Fibroblast of skin of left biceps (primary cell): ENCODE results near the gene SAMD13.

ENCODE experiments used
- DNase-seq, 2 experiments: peaks; one replicate each; pipeline ENCODE4 v3.0.0-alpha.2; 2013; ENCODE audit warnings: low read depth in 2 of 2

Gene SAMD13

DNA sequence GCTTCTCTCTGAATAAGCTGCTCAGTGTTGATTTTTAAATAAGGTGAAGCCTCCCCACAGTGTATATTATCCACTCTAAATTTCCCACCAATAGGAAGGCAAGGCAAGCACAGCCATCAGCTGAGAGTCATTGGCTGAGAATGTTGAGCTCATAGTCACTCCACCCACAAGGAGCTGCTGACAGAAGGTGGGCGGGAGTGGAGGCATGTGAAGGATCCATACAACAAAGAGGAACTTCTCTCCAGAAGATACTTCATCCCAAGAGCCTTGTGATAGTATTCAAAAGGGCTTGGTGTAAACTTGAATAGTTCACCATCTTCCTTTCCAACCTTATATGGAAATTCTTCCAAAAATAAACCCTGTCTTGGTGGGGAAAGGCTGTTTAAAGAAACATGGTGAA is 42.8 kb downstream of the SAMD13 start:
- no peak for DNase-seq

DNA sequence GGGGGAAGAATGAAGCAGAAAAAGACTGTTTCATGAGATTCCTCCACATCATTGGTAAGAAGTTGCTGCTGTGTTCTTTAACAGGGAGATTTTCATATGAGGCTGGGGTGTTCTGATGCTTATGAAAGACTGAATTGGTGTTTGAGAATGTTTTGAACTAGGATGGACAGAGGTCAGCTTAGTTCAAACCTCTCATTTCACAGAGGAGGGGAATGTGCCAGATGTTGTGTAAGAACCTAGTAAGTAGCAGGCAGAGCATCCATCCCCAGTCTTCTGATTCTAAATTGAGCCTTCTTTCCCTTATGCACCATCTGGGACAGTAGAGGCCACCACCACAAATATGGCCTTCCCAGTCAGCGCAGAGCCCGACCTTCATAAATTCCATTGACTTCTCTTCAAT is 43.7 kb downstream of the SAMD13 start:
- no peak for DNase-seq

DNA sequence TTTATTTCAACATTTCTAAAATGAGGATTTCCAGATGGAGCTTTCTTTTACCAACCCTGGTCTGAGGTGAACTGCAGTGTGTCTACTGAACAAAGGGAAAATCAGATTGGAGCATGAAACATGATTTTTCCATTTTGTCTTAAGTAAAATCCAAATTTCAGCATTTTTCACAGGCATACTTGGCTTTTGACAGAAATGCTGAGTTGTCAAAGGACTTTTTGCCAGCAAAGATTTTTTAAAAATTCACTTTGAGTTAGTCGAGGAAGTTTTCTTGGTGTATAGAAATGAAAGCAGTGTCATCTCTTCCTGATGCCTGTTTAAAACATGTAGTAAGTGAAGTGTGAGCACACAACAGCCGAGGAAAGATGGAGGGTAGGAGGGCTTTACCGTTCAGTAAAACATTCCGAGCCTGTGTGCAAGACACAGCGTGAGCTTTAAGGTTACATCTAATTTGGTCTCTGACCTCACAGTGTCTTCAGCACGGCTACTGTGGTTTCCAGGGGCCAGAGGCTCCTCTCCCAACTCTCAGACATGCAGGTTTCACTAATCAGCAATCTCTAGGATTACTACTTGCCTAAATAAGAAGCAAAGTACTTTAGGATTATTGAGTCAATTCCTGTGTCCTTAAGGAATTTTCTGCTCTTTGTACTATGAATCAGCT is 45.9 kb downstream of the SAMD13 start:
- no peak for DNase-seq

DNA sequence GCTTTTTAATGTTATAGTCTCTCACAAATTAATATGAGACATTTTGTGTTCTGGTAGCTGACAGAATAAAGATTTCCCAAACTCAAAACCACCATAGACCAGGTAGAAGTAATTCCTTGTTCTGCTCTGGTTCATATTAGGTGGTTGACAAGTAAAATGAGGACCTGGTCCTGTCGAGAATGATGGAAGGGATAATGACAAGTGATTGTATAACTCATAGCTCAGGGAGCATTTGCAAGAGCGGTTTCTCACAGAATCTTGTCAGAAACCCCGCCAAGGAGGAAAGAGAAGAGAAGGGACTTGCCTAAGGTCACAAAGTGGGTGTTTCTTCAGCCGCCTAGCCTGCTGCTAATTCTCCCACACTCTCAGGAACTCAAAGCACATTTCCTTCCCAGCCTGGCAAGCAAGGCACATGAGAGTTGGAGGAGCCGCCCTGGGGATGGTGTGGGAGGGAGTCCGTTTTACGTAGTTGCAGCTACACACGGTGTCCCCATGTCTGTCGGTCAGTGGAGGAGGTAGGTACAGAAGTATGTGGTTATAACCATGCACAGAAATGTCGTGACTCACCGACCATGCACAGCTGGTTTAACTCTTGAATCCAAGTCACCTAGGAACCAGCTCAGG is 46.5 kb downstream of the SAMD13 start:
- no peak for DNase-seq

DNA sequence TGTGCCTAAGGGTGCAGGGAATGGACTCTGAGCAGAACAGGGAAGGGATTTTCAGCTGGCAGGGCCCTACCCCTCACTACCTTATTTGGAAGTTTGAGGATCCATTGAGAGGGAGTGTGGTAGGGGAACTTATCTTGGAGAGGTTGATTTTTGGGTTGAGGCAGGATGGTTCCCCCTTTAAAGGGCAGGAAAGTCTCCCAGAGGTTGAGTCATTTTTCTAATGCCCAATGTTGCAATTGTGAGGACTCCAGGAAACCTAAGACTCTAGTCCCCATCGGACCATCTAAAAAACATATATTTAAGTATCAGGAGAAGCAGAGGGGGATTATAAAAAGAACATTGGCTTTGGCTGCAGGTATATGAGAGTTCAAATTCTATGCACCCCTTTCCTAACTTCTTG is 47.3 kb downstream of the SAMD13 start:
- no peak for DNase-seq

DNA sequence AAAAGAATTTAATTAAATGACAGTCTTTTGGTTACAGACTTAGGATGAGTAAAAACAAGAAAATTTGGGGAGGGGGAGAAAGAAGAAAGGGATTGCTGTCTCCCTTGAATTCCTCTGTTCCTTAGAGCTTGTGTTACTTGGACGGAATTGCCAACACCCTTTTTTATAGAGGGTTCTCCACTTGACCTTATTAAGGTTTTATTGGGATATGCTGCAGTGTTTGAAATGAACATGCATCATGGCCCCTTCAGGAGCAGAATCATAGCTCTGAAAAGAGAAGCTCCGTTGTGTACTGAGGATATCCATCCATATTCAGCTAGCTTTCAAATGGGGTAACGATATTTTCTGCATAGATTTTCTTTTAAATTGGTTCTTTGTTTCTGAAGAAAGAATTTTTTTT is 48.6 kb downstream of the SAMD13 start:
- DNase-seq, result no peak

DNA sequence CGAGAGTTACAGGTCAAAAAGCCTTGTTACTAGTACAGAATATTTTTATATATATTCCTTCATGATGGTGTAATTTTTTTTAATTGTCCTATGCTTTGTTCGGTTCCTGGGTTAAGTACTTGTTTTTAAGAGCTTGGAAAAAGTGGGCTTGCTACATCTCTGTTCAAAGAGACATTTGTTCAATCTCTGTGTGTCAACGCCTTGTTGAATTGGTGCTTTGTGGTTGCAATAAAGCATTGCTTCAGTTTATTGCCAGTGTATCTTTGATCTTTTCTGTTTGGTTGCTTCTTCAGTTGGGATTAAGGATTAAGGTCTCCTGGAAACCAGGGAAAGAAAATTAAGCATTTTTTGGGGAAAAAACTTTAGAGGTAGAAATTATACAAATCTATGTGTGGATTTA is 49.0 kb downstream of the SAMD13 start:
- DNase-seq, result no peak

DNA sequence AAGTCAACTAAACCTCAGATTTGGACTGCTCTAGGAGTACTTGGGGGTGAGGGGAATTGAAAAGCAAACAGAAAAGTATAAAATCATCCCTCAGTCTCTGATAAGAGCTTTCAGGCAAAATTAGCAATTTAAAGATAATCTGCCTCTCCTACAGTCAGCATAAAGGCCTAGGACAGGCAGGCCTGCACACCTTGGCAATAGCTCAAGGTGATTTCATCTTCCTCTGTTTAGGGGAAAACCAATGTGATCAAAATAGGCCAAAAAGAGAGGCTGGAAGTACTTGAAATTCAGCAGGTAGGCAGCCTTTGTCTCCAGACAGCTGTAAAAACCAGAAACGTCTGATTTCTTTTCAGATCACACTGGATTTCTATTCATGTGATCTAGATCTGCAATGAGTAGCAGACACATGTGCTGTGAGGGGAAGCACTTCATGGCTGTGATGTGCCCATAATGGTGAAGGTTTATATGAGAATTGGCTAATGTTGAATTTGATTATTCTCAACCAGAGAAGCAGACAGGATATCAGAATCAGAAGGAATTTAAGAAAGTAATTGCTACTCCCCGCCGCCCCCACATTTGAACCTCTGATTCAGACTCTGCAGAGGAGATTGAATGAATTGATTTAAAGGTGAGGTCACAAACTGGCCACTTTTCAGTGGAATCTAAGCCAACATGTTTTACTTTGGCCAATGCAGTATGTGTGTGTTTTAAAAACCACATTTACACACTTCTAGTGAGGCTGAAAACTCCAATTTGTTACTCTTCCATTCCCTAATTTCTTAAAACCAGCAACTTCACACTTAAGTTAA is 51.0 kb downstream of the SAMD13 start:
- no peak for DNase-seq

DNA sequence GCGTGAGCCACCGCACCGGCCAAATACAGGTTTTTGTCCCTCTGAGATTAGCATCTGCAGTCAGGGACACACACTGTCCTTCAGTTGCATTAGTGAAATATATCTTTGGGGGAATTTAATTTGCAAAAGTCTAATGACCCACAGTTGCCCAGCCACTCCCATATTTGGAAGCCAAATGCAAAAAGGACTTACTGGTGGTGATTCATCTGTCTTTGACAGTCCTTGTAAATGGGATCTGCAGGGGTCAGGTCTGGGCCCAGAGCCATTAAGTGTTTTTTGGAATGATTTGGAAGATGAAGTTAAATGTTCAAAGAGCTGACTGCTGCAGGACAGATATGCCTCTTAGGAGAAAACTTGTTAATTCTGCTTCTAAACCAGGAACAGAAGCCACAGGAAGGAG is 52.2 kb downstream of the SAMD13 start:
- DNase-seq, result no peak

DNA sequence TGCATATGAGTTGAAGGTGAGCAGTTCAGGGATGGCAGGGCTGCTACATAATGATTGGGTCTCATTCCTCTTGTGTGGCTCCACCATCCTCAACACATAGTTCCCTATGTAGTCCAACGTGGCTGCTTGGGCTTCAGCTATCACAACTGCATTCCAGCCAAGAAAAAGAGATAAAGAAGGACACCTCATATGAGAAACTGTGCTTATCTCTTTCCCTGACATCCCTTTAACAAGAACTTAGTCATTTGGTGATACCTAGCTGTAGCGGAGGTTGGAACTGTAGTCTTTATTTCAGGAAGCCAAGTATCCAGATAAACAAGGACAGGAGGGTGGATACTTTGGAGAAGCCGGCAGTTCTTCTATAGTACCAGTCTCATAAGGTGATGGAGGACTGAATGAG is 54.0 kb downstream of the SAMD13 start:
- no peak for DNase-seq

DNA sequence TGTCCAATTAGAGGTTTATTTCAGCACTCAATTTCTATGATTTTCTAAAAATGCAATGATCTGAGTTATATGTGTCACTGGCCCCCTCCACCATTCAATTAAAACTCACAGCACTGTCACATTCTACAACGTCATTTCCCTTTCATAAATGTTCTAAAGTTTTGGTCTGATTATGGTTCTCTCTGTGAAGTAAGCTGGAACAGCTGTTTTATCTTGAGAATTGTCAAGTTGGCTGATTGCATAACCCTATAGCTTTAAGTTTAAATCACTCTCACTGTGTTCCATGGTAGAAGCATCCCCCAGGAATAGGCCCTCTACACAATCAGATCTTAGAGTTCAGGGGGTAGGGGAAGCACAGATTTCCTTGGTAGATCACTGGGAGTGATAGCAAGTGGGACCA is 55.4 kb downstream of the SAMD13 start:
- no peak for DNase-seq

DNA sequence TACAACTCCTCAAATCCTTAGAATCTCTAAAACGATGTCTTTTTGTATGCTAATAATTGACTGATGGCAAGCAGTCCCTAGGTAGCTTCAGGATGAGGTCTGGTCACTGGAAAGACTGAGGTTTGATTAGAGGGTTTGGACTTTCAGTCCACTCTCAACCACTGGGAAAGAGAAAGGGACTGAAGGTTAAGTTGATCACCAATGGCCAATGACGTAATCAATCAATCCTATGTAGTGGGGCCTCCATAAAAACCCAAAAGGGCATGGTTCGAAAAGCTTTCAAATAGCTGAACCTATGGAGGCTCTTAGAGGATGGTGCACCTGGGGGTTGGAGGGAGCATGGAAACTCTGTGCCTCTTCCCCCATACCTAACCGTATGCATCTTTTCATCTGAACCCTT is 57.2 kb downstream of the SAMD13 start:
- no peak for DNase-seq

DNA sequence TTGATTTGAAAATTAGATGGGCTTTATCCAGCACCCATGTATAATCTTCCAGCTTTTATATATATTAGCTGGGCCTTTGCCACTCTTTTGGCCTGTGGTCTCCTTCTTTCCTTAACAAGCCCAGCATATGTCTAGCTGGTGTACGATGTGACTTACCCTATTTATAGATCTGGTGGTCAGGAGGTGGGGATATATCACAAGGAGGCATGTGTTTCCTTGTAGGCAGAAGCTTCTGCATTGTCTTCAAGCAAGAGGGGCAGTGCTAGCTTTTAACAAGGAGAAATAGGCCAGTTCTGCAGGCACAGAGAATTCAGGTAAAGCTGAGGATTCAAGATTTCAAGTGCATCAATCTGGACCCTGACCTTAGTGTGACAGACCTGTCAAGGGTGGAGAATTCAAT is 58.8 kb downstream of the SAMD13 start:
- DNase-seq, result no peak

DNA sequence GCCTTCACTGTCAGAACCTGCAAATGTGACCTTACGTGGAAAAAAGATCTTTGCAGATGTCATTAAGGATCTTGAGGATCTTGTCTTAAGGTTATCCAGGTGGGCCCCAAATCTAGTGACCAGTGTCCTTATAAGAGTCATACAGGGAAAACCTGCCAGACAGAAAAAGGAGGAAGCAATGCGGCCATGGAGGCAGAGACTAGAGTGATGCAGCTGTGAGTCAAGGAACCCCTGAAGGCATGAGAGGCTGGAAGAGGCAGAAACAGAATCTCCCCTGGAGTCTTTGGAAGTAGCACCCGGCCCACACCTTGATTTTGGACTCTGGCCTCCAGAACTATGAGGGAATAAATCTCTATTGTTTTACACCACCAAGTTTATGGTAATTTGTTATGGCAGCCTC is 60.3 kb downstream of the SAMD13 start:
- DNase-seq, result no peak

DNA sequence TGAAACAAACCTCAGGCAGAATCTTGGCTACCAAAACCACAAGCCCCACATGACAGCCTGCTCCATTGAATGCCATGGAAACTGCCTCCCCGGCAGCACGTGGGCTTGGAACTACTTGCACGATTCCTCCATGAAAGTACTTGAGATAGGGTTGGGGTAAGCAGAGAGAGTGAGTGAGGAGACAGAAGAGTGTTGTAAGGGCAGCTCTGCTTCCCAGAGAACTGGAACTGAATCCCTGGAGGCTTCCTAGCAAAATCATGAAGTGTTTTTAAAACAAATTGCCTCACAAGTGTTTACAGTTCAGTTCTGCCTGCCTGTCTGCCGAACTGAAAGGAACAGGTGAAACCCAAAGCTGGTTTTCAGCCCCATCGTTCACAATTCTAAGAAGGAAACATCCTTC is 61.5 kb downstream of the SAMD13 start:
- DNase-seq, result no peak

DNA sequence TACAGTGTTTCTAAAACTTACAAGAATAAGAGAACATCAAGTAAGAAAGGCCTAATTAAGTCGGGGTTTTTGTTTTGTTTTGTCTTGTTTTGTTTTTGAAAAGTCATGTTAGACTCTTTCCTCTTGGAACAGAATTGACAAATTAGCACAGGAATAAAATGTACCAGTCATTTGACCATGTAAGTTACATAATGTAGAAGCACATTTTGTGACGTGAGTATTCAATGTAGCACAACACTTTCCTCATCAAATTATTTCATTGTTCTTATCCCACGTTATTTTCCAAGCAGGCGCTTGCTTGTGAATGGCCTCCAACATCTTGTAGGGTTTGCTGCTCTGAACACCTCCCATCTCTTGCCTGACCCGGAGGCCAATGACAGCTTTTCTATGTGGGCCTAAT is 62.1 kb downstream of the SAMD13 start:
- DNase-seq, result no peak

DNA sequence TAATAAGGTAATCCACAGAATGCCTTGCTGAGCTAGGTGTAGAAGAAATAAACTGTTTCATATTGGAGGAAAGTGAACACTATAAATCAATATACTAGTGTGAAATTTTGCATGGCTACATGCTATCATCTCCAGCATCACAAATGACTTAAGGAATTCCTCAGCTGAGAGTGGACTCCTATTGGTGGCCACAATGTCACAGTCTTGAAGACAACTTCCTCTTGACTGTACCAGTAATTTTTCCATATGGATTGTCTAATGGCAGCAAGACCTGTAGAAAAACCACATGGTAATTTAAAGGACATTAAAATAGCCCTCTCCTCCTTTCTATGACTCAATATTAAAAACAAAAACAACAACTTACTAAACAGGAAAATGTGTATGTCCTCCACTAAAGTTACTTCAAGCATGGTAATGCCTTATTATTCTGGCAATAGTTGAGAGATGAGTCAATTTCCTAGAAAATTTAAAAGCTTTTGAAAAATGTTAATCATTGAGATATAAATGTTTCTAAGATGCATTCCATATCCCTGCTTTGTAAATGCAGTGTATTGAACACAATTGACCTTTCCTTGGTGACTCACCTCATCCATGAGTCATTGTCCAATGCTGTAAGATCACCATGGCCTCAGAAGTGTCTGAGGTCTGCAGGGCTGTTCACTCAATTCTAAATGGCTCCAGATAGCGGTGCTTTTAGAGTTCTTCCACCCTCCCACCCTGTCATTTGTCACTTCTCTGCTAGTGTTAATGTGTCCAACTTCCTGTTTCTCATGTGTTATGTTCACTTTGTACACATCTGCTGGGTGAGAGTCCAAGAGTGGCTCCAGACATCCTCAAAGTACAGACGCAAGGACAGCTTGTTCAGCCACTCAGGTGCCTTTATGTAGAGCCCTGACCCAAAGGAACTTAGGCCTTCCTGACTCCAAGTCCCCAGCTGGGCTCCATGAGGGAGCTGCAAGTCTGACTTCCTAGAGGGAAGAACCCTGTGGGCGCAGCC is 64.0 kb downstream of the SAMD13 start:
- peak; percentile 89 to 90 for DNase-seq

DNA sequence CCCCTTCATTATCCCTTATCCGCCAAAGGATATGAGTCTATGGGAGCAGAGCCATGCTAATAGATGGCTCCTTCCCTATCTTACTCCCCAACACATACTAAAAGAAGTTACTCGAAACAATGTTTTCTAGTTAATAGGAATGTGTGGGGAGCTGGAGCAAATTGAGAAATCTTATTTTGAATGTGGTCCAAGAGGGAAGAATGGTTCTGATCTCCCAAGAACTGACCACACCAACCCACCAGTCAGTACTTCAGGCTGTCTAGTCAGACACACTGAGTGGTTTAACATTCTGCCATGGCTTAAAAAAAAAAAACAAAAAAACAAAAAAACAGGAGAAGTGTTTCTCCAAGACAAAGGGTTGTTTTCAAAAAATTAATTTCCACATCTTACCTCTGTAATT is 65.3 kb downstream of the SAMD13 start:
- peak in 1 of 2 experiments; percentile 56 for DNase-seq

DNA sequence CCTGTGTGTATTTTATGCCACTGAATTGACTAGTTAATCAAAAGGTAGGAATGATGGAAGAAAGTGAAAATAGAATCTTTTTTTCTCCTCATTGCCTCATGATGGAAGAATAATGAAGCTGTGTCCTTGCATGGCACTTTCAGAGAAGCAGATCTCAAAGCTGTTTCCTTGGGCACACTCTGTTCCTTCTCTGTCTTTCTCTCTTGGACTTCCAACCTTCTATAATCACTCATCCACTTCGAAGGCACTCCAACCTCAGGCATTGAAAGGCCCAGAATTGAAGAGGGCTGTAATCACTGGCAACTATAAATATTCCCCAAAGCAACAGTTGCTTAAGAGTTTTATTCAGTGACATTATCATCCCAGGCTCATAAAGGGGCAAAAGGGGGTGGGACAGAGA is 65.7 kb downstream of the SAMD13 start:
- no peak for DNase-seq

DNA sequence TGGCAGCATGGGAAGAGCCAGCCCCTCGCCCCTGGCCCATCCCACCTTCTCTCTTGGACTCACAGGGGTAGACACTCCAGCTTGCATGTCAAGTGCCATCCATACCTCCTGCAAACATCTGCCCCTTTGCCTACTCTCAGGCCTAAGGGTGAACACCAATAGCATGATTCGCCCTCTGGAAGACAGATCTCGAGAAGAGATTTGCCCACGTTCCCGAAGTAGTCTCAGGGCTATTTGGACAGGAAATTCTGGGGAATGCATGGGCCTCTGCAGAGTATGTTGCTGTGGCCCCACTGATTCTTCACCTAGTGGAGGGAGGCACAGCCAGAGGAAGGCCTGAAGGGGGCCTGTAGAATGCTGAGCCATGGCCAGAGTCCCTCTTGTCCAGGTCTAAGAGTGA is 66.9 kb downstream of the SAMD13 start:
- DNase-seq, result no peak

DNA sequence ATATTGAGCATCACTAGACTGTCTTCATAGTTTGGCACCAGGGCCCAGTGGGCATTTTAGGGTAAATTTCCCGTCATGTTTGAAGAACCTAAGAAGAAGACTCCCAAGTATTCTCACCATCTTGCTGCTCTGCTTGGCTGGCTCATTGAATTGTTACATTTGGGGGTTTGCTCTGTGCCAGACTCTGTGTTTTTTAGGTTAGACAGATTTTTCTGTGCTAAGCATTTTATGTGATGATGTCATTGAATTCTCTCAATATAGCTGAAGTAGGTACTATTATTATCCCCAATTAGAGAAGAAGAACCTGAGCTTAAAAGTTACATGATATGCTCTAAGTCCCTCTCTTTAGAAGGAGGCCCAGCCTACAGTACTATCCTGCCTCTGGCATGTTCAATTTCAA is 68.8 kb downstream of the SAMD13 start:
- DNase-seq, result no peak

DNA sequence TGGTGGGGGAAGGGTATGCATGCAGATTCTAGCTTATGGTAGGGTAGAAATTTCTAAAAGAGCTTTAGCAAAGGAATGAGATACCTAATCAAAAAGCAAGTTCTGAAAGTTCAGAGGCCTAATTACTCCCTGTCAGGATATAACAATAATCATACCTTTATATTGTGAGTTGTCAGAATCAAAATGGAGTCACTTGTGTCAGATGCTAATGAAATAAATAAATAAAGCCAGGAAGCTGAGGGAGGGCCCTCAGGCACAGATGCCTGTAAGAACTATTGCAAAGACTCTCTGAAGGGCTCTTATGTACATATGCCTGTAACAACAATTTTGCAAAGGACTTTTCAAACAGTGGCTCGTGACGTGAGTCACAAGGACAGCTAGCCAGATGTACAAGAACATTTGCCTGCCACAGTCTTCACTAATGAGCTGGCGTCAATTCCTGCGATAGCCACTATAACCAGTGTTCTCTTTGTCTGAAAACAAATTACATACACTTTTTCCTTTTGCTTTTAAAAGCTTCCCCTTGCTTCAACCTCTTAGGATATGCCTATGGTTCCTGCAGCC is 69.4 kb downstream of the SAMD13 start:
- no peak for DNase-seq
